ENCODE results near the gene SLC9A4.

Gene SLC9A4

GRCh38 chr2:102455061-102455670, 17.9 kb upstream of the SLC9A4 start:
- no peak for DNase-seq

DNA sequence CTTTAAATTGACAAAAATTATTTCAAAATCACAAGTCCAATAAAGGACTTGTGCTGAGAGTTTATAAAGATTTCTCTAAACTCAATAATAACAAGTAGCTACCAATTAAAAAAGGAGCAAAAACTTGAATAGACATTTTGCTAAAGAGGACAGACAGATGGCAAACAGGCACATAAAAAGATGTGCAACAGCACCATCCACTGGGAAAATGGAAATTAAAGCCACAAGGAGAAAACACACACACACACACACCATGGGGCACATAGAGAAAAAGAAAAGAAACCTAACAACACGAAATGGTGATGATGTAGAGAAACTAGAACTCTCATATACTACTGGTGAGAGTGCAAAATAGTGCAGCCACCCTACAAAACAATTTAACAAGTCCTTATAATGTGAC, 12.6 kb upstream of the SLC9A4 start:
- no peak for DNase-seq

DNA sequence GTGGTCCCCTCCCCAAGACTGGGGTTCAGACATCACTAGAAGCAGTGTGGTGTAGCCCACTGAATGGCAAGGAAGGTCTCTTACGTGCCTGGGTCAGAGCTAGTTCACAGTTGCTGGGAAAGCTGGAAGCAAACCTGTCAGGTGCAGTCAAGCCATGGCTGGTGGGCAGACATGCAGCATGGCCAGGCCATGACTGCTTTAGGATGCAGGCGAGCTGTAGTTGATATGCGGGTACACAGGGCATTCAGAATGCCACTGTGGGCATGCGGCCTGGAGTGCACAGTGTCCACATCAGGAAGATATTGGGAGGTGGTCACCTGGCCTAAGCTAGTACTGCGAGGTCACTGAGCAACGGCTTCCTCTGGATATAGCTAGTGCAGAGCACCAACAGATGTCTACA, 11.8 kb upstream of the SLC9A4 start:
- DNase-seq: no peak

DNA sequence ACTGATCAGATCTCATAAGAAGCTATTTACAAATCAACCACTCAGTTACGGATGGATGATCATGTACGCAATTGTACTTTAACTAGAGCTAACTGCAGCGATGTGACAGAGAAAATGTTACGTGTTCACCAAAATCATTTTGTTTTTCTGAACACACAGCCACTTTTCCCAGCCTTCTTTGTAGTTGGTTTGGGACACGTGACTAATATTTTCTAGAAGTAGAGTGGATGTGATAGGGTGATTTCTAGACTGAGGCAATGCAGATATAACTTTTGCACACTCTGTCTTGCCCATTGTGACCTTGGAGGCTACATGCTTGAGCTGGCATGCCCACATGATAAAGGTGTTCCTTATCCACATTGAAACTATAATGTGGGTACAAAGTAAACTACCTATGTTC, 9.9 kb upstream of the SLC9A4 start:
- DNase-seq: no peak

DNA sequence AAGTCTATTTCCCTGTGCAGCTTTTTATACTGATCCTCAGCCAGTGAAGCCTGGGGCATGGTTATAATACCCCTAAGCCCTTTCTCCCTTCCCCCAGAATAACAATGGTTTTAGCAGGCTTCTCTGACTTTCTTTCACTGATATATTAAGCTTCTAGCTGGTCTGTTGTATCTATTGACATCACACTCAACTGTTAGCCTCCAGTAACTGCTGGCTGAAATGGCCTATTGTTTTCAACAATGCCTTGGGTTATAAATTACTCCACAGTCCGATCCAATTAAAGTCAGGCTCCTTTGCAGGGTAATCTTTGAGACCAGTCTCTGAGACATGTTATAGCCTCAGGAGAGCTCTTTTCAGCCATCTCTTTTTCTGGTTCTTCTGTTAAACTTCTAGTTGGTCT, 2.9 kb upstream of the SLC9A4 start:
- no peak for DNase-seq

DNA sequence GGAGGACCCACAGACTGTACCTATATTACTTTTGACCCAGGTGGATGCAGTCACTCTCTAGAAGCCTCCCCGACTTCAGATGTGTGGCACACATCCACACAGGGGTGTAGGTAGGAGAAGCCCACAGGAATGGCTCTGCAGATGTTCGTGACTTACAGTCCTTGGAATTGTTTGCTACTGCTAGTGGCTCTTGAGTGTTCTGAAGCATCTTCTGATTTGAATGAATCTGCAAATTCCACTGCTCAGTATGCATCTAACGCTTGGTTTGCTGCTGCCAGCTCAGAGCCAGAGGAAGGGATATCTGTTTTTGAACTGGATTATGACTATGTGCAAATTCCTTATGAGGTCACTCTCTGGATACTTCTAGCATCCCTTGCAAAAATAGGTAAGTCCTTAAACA, 605 bp downstream of the SLC9A4 start:
- no peak for DNase-seq

GRCh38 chr2:102474785-102475184, 1.8 kb downstream of the SLC9A4 start:
- DNase-seq: no peak

- DNase-seq: no peak
Measured at GRCh38 chr2:102478686-102479470, 5.9 kb downstream of the SLC9A4 start.

GRCh38 chr2:102480285-102481195, 7.5 kb downstream of the SLC9A4 start:
- DNase-seq: peak; percentile 23 to 58

DNA sequence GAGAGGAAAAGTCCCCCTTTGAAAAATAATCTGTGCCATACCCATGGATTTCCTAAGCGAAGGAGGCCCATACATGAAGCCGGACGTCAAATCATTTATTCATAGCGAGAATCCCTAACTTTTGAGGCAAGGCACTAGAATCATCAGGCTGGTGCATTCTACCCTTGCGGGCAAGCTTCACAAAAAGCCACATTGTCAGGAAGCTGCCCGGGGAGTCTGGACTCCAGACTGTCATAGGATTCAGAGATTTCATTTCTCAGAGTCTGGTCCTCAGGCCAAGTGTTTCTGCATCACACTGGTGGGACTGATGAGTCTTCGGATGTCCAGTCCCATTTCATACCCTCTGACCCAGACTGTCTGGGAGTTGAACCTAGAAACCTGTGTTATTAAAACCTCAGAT, 8.9 kb downstream of the SLC9A4 start:
- DNase-seq: no peak

DNA sequence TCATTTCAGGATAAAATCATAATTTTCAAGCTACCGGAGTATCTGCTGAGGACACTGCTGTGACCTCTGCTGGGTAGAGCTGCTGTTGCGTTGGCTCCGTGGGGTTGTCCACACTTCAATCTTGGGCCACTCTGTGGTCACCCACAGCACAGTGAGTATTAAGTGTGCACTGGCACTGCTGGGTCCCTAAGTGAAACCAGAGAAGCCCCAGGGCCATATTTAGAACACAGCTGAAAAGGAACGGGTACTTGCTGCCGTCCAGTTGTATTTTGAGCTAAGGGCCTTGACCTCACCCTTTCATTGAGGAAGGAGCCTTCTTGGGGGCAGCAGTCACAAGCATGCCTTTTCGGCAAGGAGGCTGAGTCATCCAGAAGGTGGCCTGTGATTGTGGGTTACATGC, 10.1 kb downstream of the SLC9A4 start:
- DNase-seq: no peak

- no peak for DNase-seq
Measured at GRCh38 chr2:102484310-102485061, 11.5 kb downstream of the SLC9A4 start.

- no peak for DNase-seq
Measured at GRCh38 chr2:102485147-102485785, 12.2 kb downstream of the SLC9A4 start.

DNA sequence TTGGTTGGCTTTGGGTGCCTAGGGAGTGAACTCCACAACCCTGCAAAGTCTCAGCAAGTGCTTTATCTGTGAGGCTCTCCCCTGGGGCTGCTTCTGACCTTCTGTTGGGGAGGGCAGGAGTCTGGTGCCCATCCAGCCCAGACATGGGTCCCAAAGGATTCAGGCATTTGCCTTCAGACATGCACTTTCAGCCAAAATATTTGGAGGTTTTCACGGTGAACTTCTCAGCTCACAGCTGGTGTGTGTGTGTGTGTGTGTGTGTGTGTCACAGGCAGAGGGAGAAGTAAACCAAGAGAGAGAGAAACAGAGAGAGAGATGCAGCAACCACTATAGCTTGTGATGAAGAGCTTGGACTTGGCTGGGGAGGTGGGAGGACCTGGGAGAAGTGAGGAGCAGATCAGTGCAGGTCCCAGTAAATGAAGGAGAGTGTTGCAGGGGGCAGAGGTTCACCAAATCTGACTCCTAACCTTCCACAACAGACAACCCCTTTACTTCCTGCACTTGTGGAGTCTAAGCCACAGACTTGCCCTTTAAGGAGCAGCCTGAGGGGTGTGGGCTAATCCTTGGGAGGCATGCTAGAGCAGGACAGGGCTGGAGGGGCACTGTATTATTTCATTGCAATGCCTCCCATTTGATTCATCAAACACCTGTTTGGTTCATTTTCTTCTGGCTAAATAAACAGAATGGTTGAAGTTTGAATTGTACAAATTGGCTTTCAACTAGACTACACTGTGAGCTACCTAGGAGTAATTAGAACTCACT, 14.1 kb downstream of the SLC9A4 start:
- DNase-seq: no peak

GRCh38 chr2:102487761-102488462, 14.9 kb downstream of the SLC9A4 start:
- peak; percentile 68 to 92 for DNase-seq

- no peak for DNase-seq
Measured at GRCh38 chr2:102489646-102490045, 16.6 kb downstream of the SLC9A4 start.

DNA sequence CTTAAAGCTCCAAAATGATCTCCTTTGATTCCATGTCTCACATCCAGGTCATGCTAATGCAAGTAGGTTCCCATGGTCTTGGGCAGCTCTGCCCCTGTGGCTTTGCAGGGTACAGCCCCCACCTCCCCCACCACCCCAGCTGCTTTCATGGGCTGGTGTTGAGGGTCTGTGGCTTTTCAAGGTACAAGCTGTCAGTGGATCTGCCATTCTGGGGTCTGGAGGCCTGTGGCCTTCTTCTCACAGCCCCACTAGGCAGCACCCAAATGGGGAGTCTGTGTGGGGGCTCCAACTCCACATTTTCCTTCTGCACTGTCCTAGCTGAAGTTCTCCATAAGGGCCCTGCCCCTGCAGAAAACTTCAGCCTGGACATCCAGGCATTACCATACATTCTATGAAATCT, 19.0 kb downstream of the SLC9A4 start:
- DNase-seq: no peak

- DNase-seq: no peak
Measured at GRCh38 chr2:102494570-102494969, 21.5 kb downstream of the SLC9A4 start.

DNA sequence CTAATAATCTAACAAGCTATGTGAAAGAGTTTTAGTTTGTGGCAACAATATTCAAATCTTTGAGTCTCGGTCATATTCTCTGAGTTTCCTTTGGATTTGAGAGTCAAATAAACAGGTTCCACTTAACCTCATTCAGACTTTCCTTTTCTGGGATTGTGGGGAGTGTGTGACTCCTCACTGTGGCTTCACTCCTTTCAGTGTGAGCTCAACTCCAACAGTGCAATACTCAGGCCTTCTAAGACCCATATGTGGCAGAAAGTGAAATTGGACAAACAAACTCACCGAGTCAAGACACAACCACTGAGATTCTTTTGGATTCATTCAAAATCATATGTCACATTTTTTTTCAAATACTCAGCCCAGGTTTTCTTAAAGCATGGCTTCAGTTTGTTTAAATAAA, 25.4 kb downstream of the SLC9A4 start:
- DNase-seq: no peak

DNA sequence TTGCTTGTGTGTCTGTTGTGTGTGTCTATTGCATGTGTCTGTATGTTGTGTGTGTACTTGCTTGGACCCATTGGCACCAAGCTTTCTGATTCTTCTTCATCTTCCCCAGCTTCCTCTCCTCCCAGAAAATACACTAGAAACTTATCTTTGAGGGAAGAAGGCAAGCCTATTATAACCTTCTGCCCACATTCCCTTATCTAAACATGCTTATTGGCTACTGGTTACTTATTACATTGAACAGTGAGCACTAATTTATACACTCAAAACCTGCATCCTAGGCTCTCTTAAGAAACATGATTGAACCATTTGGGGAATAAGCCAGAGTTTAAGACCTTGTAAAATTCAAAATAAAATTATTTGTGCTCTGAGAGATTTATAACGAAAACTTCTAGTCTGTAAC, 26.5 kb downstream of the SLC9A4 start:
- no peak for DNase-seq

GRCh38 chr2:102502576-102502975, 29.6 kb downstream of the SLC9A4 start:
- no peak for DNase-seq

Data from inflammatory macrophage treated with lipopolysaccharide for 1 hour (primary cell).